HCT116 (cell line): ENCODE results near the gene WDR5. TPM values are rescaled to one million over a fixed set of nuclear protein-coding genes. Genes with fewer than 3 reads are reported as not detected.

Experiments used
- ATAC-seq: fragments of 200-7000 bp; cut with Tn5 transposase; 2 replicates; pipeline ENCODE4 v1.9.1; 2020; ENCODE audit warnings: mild to moderate bottlenecking, moderate library complexity
- BruUV-seq: library from RNA; stranded (reverse); fragments of 400-500 nt; replicated peaks from 2 replicates; lab custom pipeline; 2021; lab: Mats Ljungman, UMichigan
- CTCF ChIA-PET: fragments of 300-600 bp; sonication (Branson Sonifier 250); formaldehyde crosslinking; loops from one replicate; lab custom pipeline; 2021; ENCODE audit warnings: antibody characterized with exemption; lab: Charles Lee
- POLR2A ChIA-PET: fragments of 300-600, 350-600 bp; sonication (Branson Sonifier 250); formaldehyde crosslinking; loops from one replicate; lab custom pipeline; 2021; ENCODE audit warnings: antibody characterized with exemption; lab: Charles Lee
- RAD21 ChIA-PET, 2 experiments: fragments of 300-600 bp; sonication (Branson Sonifier 250); formaldehyde crosslinking; loops; one replicate each; lab custom pipeline; 2023; ENCODE audit warnings: low total read pairs in 2 of 2; ENCODE audit not compliant: uncharacterized antibody in 2 of 2, unreplicated experiment in 2 of 2, low non-redundant PET in 1 of 2; lab: Charles Lee
- DNase-seq: peaks from one replicate; pipeline ENCODE4 v3.0.0-alpha.2; 2010; ENCODE audit warnings: low read depth, low spot score
- H2AFZ ChIP-seq: fragments of 200-600 bp; shearing (Covaris generic), sonication (generic); 2 replicates; pipeline ENCODE4 v1.6.1; 2017; ENCODE audit warnings: low read depth, mixed run types, mixed read lengths, antibody characterized with exemption, low read length; ENCODE audit not compliant: poor library complexity, severe bottlenecking
- H3K27ac ChIP-seq: 2 replicates; pipeline ENCODE4 v1.5.1; 2012; ENCODE audit warnings: low read depth, low read length
- H3K27me3 ChIP-seq: fragments of 200-600 bp; sonication (generic); 2 replicates; pipeline ENCODE4 v1.6.1; 2016; ENCODE audit warnings: mixed run types, low read length, mixed read lengths; ENCODE audit not compliant: insufficient read depth
- H3K36me3 ChIP-seq, 2 experiments: fragments of 200-500 bp in 1 of 2; fragments of 200-600 bp in 1 of 2; sonication (Bioruptor generic) in 1 of 2; sonication (generic) in 1 of 2; 2 replicates each; pipeline versions ENCODE4 v1.5.1 to v1.6.1; 2014 to 2016; ENCODE audit warnings: low read length in 2 of 2, inconsistent platforms in 1 of 2, mixed read lengths in 1 of 2, mixed run types in 1 of 2; ENCODE audit not compliant: insufficient read depth in 2 of 2, control insufficient read depth in 1 of 2
- H3K4me1 ChIP-seq, 2 experiments: fragments of 200-600 bp in 1 of 2; sonication (generic) in 1 of 2; 2 replicates each; pipeline versions ENCODE4 v1.5.1 to v1.6.1; 2012 to 2017; ENCODE audit warnings: low read length in 2 of 2, inconsistent platforms in 1 of 2, mild to moderate bottlenecking in 1 of 2, mixed read lengths in 1 of 2, mixed run types in 1 of 2, moderate library complexity in 1 of 2; ENCODE audit not compliant: insufficient read depth in 2 of 2, control insufficient read depth in 1 of 2
- H3K4me2 ChIP-seq: fragments of 200-600 bp; sonication (generic); 2 replicates; pipeline ENCODE4 v1.6.1; 2017; ENCODE audit warnings: mixed run types, low read length, mixed read lengths
- H3K4me3 ChIP-seq, 2 experiments: fragments of 200-600 bp in 1 of 2; sonication (generic) in 1 of 2; replicated peaks in 1 of 2; 2 replicates each; pipeline ENCODE4 v1.5.1; 2011 to 2016; ENCODE audit warnings: low read length in 2 of 2, control low read depth in 1 of 2, low read depth in 1 of 2, mild to moderate bottlenecking in 1 of 2, mixed read lengths in 1 of 2, mixed run types in 1 of 2
- H3K79me2 ChIP-seq: fragments of 200-600 bp; sonication (generic); 2 replicates; pipeline ENCODE4 v1.6.1; 2017; ENCODE audit warnings: mild to moderate bottlenecking, mixed run types, low read length, moderate library complexity, mixed read lengths; ENCODE audit not compliant: insufficient read depth
- H3K9ac ChIP-seq: fragments of 200-600 bp; sonication (generic); 2 replicates; pipeline ENCODE4 v1.6.1; 2016; ENCODE audit warnings: low read length, mixed read lengths
- H3K9me2 ChIP-seq: fragments of 200-600 bp; sonication (generic), shearing (Covaris generic); 2 replicates; pipeline ENCODE4 v1.6.1; 2017; ENCODE audit warnings: mixed run types, mild to moderate bottlenecking, moderate library complexity; ENCODE audit not compliant: insufficient read depth
- H3K9me3 ChIP-seq, 2 experiments: fragments of 200-500 bp in 1 of 2; fragments of 200-600 bp in 1 of 2; sonication (Bioruptor generic) in 1 of 2; sonication (generic) in 1 of 2; 2 replicates each; pipeline ENCODE4 v1.6.1; 2014 to 2017; ENCODE audit warnings: low read length in 2 of 2, mixed read lengths in 2 of 2, inconsistent platforms in 1 of 2, low read depth in 1 of 2, mild to moderate bottlenecking in 1 of 2, mixed run types in 1 of 2, moderate library complexity in 1 of 2; ENCODE audit not compliant: control insufficient read depth in 1 of 2, insufficient read depth in 1 of 2
- H4K20me1 ChIP-seq: fragments of 200-600 bp; sonication (generic), shearing (Covaris generic); 2 replicates; pipeline ENCODE4 v1.6.1; 2017; ENCODE audit warnings: mixed run types, mild to moderate bottlenecking, moderate library complexity; ENCODE audit not compliant: insufficient read depth
- EGR1 ChIP-seq: IDR thresholded peaks from 2 replicates; pipeline ENCODE4 v1.6.1; 2012; ENCODE audit warnings: low read depth
- intact Hi-C: fragments of 100-400 bp; cut with micrococcal nuclease; formaldehyde crosslinking; loops from 2 replicates; pipeline ENCODE4 v1.10.0; 2022
- total RNA-seq: library from RNA; stranded (reverse); gene quantifications from one replicate; pipeline ENCODE4 v1.2.1, GENCODE V29; 2021; ENCODE audit not compliant: unreplicated experiment
- TF ChIP-seq, protein P1 (sequence below): IDR thresholded peaks from 2 replicates; pipeline ENCODE4 v1.6.1; 2011; ENCODE audit warnings: mild to moderate bottlenecking, low read length, moderate library complexity; ENCODE audit not compliant: insufficient replicate concordance; ENCODE audit errors: extremely low read depth

WDR5 gene
- total RNA-seq, 1 experiment from 2014 or later: 55.8 TPM

DNA sequence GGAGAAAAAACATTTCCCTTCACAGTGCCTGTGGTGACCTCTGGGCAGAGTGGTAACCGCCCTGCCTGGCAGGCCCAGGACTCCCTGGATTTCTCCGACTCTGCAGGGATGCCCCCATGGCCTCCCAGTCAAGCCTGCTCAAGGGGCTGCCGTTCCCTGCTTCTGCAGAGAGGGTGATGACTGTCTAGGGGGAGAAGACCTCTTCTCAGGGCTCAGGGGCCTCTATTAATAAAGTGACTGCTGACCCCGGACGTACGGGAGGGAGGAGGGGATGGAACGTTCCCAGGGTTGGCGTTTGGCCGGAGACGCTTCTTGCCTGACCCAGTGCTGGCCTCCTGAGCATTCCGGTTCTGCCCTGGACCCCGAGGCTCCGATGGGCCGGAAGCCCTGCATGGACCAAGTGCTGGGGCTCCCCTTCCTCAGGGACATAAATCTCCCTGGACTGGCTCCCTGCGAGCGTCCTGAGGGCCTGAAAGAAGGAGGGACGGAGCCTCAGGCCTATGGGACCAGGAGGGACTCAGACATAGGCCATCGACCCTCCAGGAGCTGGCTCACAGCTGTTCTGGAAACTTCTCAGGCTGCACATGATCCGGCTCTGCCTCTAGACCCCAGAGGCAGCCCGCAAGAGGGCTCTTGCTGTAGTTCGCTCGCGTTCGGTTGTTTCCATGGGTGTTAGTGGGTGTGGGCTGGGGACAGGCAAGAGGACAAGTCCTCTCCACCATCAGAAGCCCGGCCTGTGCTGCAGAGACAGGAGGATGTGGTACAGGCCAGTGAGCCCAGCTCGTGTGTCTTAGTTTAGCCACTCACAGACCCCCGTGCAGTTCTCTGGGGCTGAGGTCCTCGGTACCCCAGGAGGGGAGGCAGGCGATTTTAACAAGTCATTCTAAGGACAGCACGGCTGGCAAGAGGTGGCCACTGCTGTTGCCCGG, 36.6 kb downstream of the WDR5 start:
- Histone ChIP-seq H3K27ac (no peak overlapping the region), H2AFZ (no peak overlapping the region), H4K20me1 (no peaks in the 10 kb centered on the region), H3K27me3 (no peaks in the 10 kb centered on the region), H3K36me3 (no peaks in the 10 kb centered on the region), H3K9me3 (no peaks in the 10 kb centered on the region), H3K9ac (no peak overlapping the region), H3K79me2 (no peaks in the 10 kb centered on the region), H3K4me2 (no peak overlapping the region), H3K4me1 (peaks cover 8 to 11% of the 10 kb centered on the region in 2 experiments), H3K4me3 (no peak overlapping the region), H3K9me2 (no peaks in the 10 kb centered on the region)
- ATAC-seq (no peak), DNase-seq (no peak)
- TF ChIP-seq, protein P1, sequence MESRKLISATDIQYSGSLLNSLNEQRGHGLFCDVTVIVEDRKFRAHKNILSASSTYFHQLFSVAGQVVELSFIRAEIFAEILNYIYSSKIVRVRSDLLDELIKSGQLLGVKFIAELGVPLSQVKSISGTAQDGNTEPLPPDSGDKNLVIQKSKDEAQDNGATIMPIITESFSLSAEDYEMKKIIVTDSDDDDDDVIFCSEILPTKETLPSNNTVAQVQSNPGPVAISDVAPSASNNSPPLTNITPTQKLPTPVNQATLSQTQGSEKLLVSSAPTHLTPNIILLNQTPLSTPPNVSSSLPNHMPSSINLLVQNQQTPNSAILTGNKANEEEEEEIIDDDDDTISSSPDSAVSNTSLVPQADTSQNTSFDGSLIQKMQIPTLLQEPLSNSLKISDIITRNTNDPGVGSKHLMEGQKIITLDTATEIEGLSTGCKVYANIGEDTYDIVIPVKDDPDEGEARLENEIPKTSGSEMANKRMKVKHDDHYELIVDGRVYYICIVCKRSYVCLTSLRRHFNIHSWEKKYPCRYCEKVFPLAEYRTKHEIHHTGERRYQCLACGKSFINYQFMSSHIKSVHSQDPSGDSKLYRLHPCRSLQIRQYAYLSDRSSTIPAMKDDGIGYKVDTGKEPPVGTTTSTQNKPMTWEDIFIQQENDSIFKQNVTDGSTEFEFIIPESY: no peak
- TF ChIP-seq EGR1: no peak
- POLR2A ChIA-PET: no interaction called here
- CTCF ChIA-PET: interaction anchor here (2.5 kb wide), 1 partner anchor 270 kb away, joined by 29 read pairs; no protein-coding TSS in a partner anchor
- RAD21 ChIA-PET: interaction anchor here in 1 of 2 experiments (1.8 kb wide), 1 partner anchor 271 kb away, joined by 10 read pairs; no protein-coding TSS in a partner anchor
- BruUV-seq: no TSS peak
- intact Hi-C loops: loop anchor here (5.0 kb wide), 1 partner anchor 150 kb away; no protein-coding TSS in a partner anchor
